HCT116 (cell line): ENCODE measurements around the gene USP36. TPM values are rescaled to one million over a fixed set of nuclear protein-coding genes. Genes with fewer than 3 reads are reported as not detected.

ENCODE experiments used
- ATAC-seq: fragments of 200-7000 bp; cut with Tn5 transposase; 2 replicates; pipeline ENCODE4 v1.9.1; 2020; ENCODE audit warnings: mild to moderate bottlenecking, moderate library complexity
- BruUV-seq: library from RNA; stranded (reverse); fragments of 400-500 nt; replicated peaks from 2 replicates; lab custom pipeline; 2021; lab: Mats Ljungman, UMichigan
- CTCF ChIA-PET: fragments of 300-600 bp; sonication (Branson Sonifier 250); formaldehyde crosslinking; loops from one replicate; lab custom pipeline; 2021; ENCODE audit warnings: antibody characterized with exemption; lab: Charles Lee
- POLR2A ChIA-PET: fragments of 300-600, 350-600 bp; sonication (Branson Sonifier 250); formaldehyde crosslinking; loops from one replicate; lab custom pipeline; 2021; ENCODE audit warnings: antibody characterized with exemption; lab: Charles Lee
- RAD21 ChIA-PET, 2 experiments: fragments of 300-600 bp; sonication (Branson Sonifier 250); formaldehyde crosslinking; loops; one replicate each; lab custom pipeline; 2023; ENCODE audit warnings: low total read pairs in 2 of 2; ENCODE audit not compliant: uncharacterized antibody in 2 of 2, unreplicated experiment in 2 of 2, low non-redundant PET in 1 of 2; lab: Charles Lee
- DNase-seq: peaks from one replicate; pipeline ENCODE4 v3.0.0-alpha.2; 2010; ENCODE audit warnings: low read depth, low spot score
- H2AFZ ChIP-seq: fragments of 200-600 bp; shearing (Covaris generic), sonication (generic); 2 replicates; pipeline ENCODE4 v1.6.1; 2017; ENCODE audit warnings: low read depth, mixed run types, mixed read lengths, antibody characterized with exemption, low read length; ENCODE audit not compliant: poor library complexity, severe bottlenecking
- H3K27ac ChIP-seq: 2 replicates; pipeline ENCODE4 v1.5.1; 2012; ENCODE audit warnings: low read depth, low read length
- H3K27me3 ChIP-seq: fragments of 200-600 bp; sonication (generic); 2 replicates; pipeline ENCODE4 v1.6.1; 2016; ENCODE audit warnings: mixed run types, low read length, mixed read lengths; ENCODE audit not compliant: insufficient read depth
- H3K36me3 ChIP-seq, 2 experiments: fragments of 200-500 bp in 1 of 2; fragments of 200-600 bp in 1 of 2; sonication (Bioruptor generic) in 1 of 2; sonication (generic) in 1 of 2; 2 replicates each; pipeline versions ENCODE4 v1.5.1 to v1.6.1; 2014 to 2016; ENCODE audit warnings: low read length in 2 of 2, inconsistent platforms in 1 of 2, mixed read lengths in 1 of 2, mixed run types in 1 of 2; ENCODE audit not compliant: insufficient read depth in 2 of 2, control insufficient read depth in 1 of 2
- H3K4me1 ChIP-seq, 2 experiments: fragments of 200-600 bp in 1 of 2; sonication (generic) in 1 of 2; 2 replicates each; pipeline versions ENCODE4 v1.5.1 to v1.6.1; 2012 to 2017; ENCODE audit warnings: low read length in 2 of 2, inconsistent platforms in 1 of 2, mild to moderate bottlenecking in 1 of 2, mixed read lengths in 1 of 2, mixed run types in 1 of 2, moderate library complexity in 1 of 2; ENCODE audit not compliant: insufficient read depth in 2 of 2, control insufficient read depth in 1 of 2
- H3K4me2 ChIP-seq: fragments of 200-600 bp; sonication (generic); 2 replicates; pipeline ENCODE4 v1.6.1; 2017; ENCODE audit warnings: mixed run types, low read length, mixed read lengths
- H3K4me3 ChIP-seq, 2 experiments: fragments of 200-600 bp in 1 of 2; sonication (generic) in 1 of 2; replicated peaks in 1 of 2; 2 replicates each; pipeline ENCODE4 v1.5.1; 2011 to 2016; ENCODE audit warnings: low read length in 2 of 2, control low read depth in 1 of 2, low read depth in 1 of 2, mild to moderate bottlenecking in 1 of 2, mixed read lengths in 1 of 2, mixed run types in 1 of 2
- H3K79me2 ChIP-seq: fragments of 200-600 bp; sonication (generic); 2 replicates; pipeline ENCODE4 v1.6.1; 2017; ENCODE audit warnings: mild to moderate bottlenecking, mixed run types, low read length, moderate library complexity, mixed read lengths; ENCODE audit not compliant: insufficient read depth
- H3K9ac ChIP-seq: fragments of 200-600 bp; sonication (generic); 2 replicates; pipeline ENCODE4 v1.6.1; 2016; ENCODE audit warnings: low read length, mixed read lengths
- H3K9me2 ChIP-seq: fragments of 200-600 bp; sonication (generic), shearing (Covaris generic); 2 replicates; pipeline ENCODE4 v1.6.1; 2017; ENCODE audit warnings: mixed run types, mild to moderate bottlenecking, moderate library complexity; ENCODE audit not compliant: insufficient read depth
- H3K9me3 ChIP-seq, 2 experiments: fragments of 200-500 bp in 1 of 2; fragments of 200-600 bp in 1 of 2; sonication (Bioruptor generic) in 1 of 2; sonication (generic) in 1 of 2; 2 replicates each; pipeline ENCODE4 v1.6.1; 2014 to 2017; ENCODE audit warnings: low read length in 2 of 2, mixed read lengths in 2 of 2, inconsistent platforms in 1 of 2, low read depth in 1 of 2, mild to moderate bottlenecking in 1 of 2, mixed run types in 1 of 2, moderate library complexity in 1 of 2; ENCODE audit not compliant: control insufficient read depth in 1 of 2, insufficient read depth in 1 of 2
- H4K20me1 ChIP-seq: fragments of 200-600 bp; sonication (generic), shearing (Covaris generic); 2 replicates; pipeline ENCODE4 v1.6.1; 2017; ENCODE audit warnings: mixed run types, mild to moderate bottlenecking, moderate library complexity; ENCODE audit not compliant: insufficient read depth
- ATF3 ChIP-seq: IDR thresholded peaks from 2 replicates; pipeline ENCODE4 v1.6.1; 2012
- CBX3 ChIP-seq: IDR thresholded peaks from 2 replicates; pipeline ENCODE4 v1.6.1; 2012; ENCODE audit warnings: low read depth
- CEBPB ChIP-seq: IDR thresholded peaks from 2 replicates; pipeline ENCODE4 v1.6.1; 2012; ENCODE audit warnings: low read depth
- CTCF ChIP-seq, 3 experiments: fragments of 200-600 bp in 1 of 3; sonication (generic) in 1 of 3; IDR thresholded peaks in 2 of 3; conservative IDR thresholded peaks in 1 of 3; 2 replicates each; pipeline ENCODE4 v1.5.1; 2012 to 2017; ENCODE audit warnings: low read depth in 2 of 3, low read length in 2 of 3, antibody characterized with exemption in 1 of 3, borderline replicate concordance in 1 of 3, control low read depth in 1 of 3, mild to moderate bottlenecking in 1 of 3, mixed read lengths in 1 of 3, mixed run types in 1 of 3, moderate library complexity in 1 of 3; ENCODE audit not compliant: insufficient read depth in 1 of 3
- EGR1 ChIP-seq: IDR thresholded peaks from 2 replicates; pipeline ENCODE4 v1.6.1; 2012; ENCODE audit warnings: low read depth
- ELF1 ChIP-seq: IDR thresholded peaks from 2 replicates; pipeline ENCODE4 v1.6.1; 2012; ENCODE audit warnings: low read depth, borderline replicate concordance
- EZH2phosphoT487 ChIP-seq: fragments of 200-600 bp; IDR thresholded peaks from 2 replicates; pipeline ENCODE4 v1.6.1; 2018; ENCODE audit warnings: antibody characterized with exemption, borderline replicate concordance
- FOSL1 ChIP-seq: IDR thresholded peaks from 2 replicates; pipeline ENCODE4 v1.6.1; 2012; ENCODE audit warnings: low read depth
- JUND ChIP-seq: IDR thresholded peaks from 2 replicates; pipeline ENCODE4 v1.6.1; 2012
- MAX ChIP-seq: IDR thresholded peaks from 2 replicates; pipeline ENCODE4 v1.6.1; 2012
- POLR2A ChIP-seq: IDR thresholded peaks from 2 replicates; pipeline ENCODE4 v1.7.0; 2011; ENCODE audit warnings: borderline replicate concordance; ENCODE audit not compliant: insufficient read depth, insufficient read length; ENCODE audit errors: extremely low read depth
- RAD21 ChIP-seq: IDR thresholded peaks from 2 replicates; pipeline ENCODE4 v1.6.1; 2012; ENCODE audit warnings: low read depth, mild to moderate bottlenecking
- SIN3A ChIP-seq: IDR thresholded peaks from 2 replicates; pipeline ENCODE4 v1.6.1; 2012; ENCODE audit warnings: low read depth
- SP1 ChIP-seq: IDR thresholded peaks from 2 replicates; pipeline ENCODE4 v1.6.1; 2012; ENCODE audit warnings: low read depth
- TCF7L2 ChIP-seq: IDR thresholded peaks from 2 replicates; pipeline ENCODE4 v1.7.0; 2011; ENCODE audit warnings: borderline replicate concordance, inconsistent platforms; ENCODE audit not compliant: insufficient read depth, insufficient read length; ENCODE audit errors: extremely low read depth
- YY1 ChIP-seq: IDR thresholded peaks from 2 replicates; pipeline ENCODE4 v1.6.1; 2011; ENCODE audit warnings: low read length, low read depth, moderate library complexity, mild to moderate bottlenecking; ENCODE audit not compliant: insufficient replicate concordance; ENCODE audit errors: extremely low read depth
- ZBTB33 ChIP-seq: IDR thresholded peaks from 2 replicates; pipeline ENCODE4 v1.6.1; 2011; ENCODE audit warnings: mild to moderate bottlenecking, low read length, moderate library complexity; ENCODE audit not compliant: insufficient replicate concordance; ENCODE audit errors: extremely low read depth
- ZFX ChIP-seq: fragments of 450-650 bp; IDR thresholded peaks from 2 replicates; pipeline ENCODE4 v1.6.1; 2017
- intact Hi-C: fragments of 100-400 bp; cut with micrococcal nuclease; formaldehyde crosslinking; loops from 2 replicates; pipeline ENCODE4 v1.10.0; 2022
- total RNA-seq: library from RNA; stranded (reverse); gene quantifications from one replicate; pipeline ENCODE4 v1.2.1, GENCODE V29; 2021; ENCODE audit not compliant: unreplicated experiment

Gene USP36
- total RNA-seq, 1 experiment from 2014 or later = 104 TPM

- Histone ChIP-seq H2AFZ (no peak overlapping the region), H3K9me3 (no peaks in the 10 kb centered on the region), H3K9ac (no peak overlapping the region), H3K27me3 (no peaks in the 10 kb centered on the region), H3K9me2 (no peaks in the 10 kb centered on the region), H3K36me3 (peaks cover 70 to 92% of the 10 kb centered on the region in 2 experiments), H3K4me3 (no peak overlapping the region), H3K79me2 (peaks cover 66% of the 10 kb centered on the region; the same call in 1 of the 2 replicates), H3K4me1 (no peaks in the 10 kb centered on the region), H3K4me2 (no peak overlapping the region), H3K27ac (no peak overlapping the region), H4K20me1 (peaks cover 4% of the 10 kb centered on the region; the same call in 1 of the 2 replicates)
- peak; percentile 35; the same call in 1 of the 2 replicates for ATAC-seq
- no peak for DNase-seq
- TF ChIP-seq CTCF (IDR thresholded peaks at IDR 0.05 in 2 of 3, conservative IDR thresholded peaks at IDR 0.05 in 1 of 3; ENCODE audit: borderline replicate concordance in 1 of 3, insufficient read depth in 1 of 3, low read depth in 2 of 3, low read length in 2 of 3) = no peak
- no peak for TF ChIP-seq SIN3A
- no peak for TF ChIP-seq YY1
- TF ChIP-seq ZFX = no peak
- no peak for TF ChIP-seq FOSL1
- TF ChIP-seq MAX = no peak
- TF ChIP-seq JUND = no peak
- no peak for TF ChIP-seq POLR2A
- no peak for TF ChIP-seq EGR1
- TF ChIP-seq TCF7L2 = no peak
- no peak for TF ChIP-seq CBX3
- no peak for TF ChIP-seq SP1
- no peak for TF ChIP-seq EZH2phosphoT487
- no peak for TF ChIP-seq ATF3
- no peak for TF ChIP-seq CEBPB
- TF ChIP-seq ZBTB33 = no peak
- no peak for TF ChIP-seq ELF1
- no peak for TF ChIP-seq RAD21
- intact Hi-C loops = no loop called here
- no TSS peak for BruUV-seq
- ChIA-PET POLR2A (no interaction called here), RAD21 (no interaction called here), CTCF (no interaction called here)
Observed at GRCh38 chr17:78808163-78808562, 32.5 kb downstream of the USP36 start.
